Measurements from ENCODE around the gene TAS2R5.
"Not testable (repeated sequence)": the region's sequence is repeated elsewhere in the genome, so short reads cannot be mapped to it uniquely, and the experiment has no call there.

Gene TAS2R5, protein sequence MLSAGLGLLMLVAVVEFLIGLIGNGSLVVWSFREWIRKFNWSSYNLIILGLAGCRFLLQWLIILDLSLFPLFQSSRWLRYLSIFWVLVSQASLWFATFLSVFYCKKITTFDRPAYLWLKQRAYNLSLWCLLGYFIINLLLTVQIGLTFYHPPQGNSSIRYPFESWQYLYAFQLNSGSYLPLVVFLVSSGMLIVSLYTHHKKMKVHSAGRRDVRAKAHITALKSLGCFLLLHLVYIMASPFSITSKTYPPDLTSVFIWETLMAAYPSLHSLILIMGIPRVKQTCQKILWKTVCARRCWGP

DNA sequence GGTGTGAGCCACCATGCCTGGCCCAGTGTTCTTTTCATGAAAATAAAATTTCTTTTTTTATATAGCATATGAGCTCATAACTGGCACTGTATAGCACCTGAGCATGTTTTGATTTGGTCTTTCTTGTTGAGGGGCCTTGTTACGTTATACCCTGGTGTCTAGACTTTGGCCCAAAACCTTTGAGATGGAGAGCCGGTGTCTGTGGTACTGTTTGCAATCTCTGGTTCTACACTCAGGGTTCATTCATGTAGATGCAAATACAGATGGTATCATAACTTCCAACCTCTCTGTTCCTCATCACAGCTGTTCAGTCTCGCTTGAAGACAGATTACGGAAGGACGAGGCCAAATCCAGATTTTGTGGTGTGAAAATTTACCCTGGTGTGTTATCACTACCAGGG, at the start of gene TAS2R5:
TSS of gene TAS2R5 (plus strand) at position 301 of the 400 bp plus-strand sequence. CDS start 145 bp downstream, outside the sequence.
- no peak for DNase-seq

DNA sequence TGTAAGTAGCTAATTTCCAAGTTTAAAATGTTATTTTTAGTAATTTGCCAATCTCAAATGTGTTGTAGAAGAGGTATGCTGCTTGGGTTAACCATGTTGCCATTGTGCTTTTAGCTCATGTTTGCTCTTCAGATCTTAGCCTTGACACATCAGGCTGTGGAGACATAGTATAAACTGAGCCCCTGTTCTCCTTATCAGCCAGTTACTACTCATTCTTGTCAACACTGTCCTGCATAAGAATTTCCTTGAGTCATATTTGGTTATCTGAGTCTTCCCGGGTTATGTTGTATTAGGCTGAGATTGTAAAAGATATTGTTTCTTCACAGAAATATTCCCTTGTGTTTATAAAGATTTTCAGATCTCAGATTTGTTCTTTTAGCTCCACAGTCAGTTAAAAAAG, 47.8 kb upstream of the TAS2R5 start:
- no peak for DNase-seq

DNA sequence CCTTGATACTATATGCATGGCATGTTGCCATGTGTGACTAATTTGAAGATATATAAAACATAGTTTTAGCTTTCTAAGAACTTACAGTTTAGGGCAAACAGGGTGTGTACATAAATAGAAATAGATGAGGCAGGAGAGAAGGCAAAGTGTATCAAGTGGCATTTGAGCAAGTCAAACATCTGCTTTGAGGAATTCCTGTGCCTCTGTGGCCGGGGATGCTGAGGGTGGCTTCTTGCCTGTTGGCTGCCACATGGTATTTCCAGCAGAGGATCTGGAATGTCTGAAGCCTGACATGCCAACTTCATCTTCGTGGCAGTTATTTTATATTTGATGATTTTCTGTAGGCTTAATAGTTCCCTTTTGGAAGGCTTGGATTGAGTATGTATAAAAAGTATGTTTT, 45.9 kb upstream of the TAS2R5 start:
- no peak for DNase-seq

DNA sequence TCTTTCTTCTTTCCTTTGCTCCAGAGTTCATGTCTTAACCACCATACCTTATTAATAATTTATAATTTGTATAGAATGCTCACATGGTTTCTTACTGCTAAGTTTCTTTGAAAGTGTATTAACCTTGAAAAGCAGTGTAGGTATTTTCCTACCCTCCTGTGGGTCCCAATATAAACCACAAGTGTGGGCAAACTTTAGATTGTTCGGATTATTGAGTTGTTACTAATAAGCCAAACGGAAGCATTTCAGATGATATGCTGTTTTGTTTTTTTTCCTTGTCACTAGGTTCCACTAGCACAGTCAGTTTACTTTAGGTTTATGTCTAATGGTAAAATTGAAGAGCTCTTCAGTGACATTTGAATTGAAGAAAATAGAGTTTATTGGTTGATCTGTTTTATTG, 41.6 kb upstream of the TAS2R5 start:
- DNase-seq: no peak

DNA sequence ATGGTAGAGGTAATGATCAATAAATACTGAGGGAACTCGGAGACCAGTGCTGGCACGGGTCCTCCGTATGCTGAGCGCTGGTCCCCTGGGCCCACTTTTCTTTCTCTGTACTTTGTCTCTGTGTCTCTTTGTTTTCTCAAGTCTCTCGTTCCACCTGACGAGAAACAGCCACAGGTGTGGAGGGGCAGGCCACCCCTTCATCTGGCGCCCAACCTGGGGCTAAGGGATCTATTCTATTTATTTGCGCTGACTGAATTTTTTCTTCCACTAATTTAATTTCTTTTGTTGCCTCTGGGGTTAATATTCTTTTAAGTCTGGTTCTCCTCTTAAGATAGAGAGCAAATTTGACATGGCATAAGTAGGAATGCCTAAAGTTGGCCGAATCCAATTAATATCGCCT, 38.1 kb upstream of the TAS2R5 start:
- DNase-seq: not testable (repeated sequence)

DNA sequence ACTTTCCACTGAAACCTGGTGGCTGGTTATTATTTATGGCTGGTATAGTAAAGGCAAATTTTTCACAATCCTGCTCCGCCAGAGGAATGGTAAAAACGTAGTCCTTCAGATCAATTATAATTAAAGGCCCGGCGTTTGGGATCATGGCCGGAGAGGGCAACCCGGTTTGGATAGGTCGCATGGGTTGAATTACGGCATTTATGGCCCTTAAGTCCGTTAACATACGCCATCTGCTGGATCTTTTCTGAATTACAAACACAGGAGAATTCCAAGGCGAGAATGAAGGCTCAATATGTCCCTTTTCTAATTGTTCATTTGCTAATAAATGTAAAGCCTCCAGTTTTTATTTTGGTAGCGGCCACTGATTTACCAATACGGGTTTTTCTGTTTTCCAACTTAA, 37.4 kb upstream of the TAS2R5 start:
- peak; percentile 4 for DNase-seq

DNA sequence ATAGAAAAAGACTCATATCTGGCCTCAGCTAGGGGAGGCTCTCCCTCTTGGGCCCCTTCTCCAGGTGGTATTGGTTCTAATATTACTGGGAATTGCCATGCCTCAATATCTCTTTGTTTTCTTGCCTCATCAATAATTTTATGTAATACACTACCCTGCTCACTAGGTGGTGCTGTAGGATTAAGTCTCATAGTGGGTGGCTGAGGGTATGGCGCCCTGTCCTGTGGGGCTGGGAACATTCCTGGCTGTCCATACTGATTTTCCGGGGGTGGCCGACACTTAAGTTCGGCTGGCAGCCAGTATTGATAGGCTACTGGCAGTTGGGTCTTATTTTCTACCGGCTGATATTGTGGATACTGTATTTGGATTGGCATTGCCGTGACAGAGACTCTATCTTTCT, 35.1 kb upstream of the TAS2R5 start:
- DNase-seq: peak; percentile 21

DNA sequence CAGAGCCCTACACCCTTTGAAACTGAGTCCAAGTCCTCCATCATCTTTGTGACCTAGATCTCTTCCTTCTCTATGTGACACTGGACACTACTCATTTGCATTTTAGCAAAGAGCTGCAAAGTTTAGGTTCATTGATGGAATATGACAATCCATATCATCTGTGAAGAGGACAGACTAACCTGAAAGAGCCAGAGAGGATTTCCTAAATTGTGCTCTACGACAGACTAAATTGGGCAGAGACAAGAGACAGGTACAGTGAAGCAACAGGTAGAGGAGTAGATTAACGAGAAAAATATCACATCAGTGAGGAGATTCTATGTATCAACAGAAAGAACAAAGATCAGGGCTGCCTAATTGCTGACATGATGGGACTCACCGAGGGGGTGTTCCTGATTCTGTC, 26.2 kb upstream of the TAS2R5 start, which contains the start of gene TAS2R3:
TSS of gene TAS2R3 (plus strand) at position 301 of the 400 bp plus-strand sequence. CDS start at position 363, 62 bp downstream.
- DNase-seq: no peak

DNA sequence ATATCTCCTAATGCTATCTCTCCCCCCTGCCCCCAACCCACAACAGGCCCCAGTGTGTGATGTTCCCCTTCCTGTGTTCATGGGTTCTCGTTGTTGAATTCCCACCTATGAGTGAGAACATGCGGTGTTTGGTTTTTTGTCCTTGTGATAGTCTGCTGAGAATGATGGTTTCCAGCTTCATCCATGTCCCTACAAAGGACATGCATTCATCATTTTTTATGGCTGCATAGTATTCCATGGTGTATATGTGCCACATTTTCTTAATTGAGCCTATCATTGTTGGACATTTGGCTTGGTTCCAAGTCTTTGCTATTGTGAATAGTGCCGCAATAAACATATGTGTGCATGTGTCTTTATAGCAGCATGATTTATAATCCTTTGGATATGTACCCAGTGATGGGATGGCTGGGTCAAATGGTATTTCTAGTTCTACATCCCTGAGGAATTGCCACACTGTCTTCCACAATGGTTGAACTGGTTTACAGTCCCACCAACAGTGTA, 19.9 kb upstream of the TAS2R5 start:
- DNase-seq: not testable (repeated sequence)

DNA sequence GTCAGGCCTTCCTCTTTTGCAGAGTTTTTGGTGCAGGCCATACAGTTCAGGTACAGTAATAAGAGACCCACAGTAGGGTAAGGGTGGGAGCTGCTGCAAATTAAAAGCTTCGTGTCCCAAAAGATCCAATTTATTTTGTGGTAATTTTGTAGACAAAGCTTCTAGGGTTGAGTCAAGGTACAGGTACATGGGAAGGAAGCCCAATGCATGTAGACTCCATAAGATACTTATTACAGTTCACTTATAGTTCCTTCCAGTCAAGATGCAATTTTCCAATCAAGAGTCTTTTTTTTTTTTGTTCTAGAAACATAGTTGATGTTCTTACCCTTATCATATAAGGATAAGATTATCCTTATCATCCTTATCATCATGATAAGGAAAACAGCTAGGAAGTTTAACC, 13.6 kb upstream of the TAS2R5 start, which contains the start of gene TAS2R4:
TSS of gene TAS2R4 (plus strand) at position 301 of the 400 bp plus-strand sequence. CDS start 1,815 bp downstream, outside the sequence.
- no peak for DNase-seq

DNA sequence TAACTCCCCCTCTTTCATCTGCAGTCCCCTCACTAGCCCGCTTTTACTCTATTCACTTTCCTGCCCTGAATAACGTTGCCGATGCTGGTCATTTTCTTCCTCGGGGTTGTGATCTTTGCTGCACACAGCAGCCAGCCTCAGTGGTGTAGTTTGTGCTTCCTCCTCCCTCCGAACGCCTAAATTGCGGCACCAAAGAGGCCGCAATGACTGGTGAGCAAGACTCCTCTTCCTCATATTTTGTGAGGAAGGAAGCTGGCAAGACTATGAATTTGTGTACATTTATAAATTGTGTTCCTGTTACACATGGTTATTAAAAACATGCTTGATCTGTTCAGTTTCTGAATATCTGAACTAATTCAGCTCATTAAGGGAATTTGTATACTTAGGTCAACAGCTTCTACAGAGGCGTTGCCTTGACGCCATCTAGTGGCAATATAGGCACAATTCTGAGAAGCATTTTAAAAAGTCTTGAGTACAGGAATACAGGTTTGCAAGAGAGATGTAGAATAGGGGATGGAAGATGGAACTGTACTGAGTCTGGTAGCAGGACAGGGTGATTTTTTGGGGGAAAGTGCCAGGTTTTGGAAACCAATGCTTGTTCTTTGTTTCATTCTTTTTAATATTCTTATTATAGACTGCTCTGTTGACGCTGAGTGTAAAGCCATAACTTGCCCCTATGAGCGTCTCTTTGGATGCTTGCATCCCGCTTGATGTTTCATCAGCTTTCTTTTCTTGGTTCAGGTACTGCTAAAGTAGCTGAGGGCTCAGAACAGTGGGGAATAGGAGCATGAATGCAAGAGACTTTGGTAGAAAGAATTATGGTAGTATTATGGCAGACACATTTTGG, 4.1 kb upstream of the TAS2R5 start:
- peak; percentile 50 for DNase-seq

DNA sequence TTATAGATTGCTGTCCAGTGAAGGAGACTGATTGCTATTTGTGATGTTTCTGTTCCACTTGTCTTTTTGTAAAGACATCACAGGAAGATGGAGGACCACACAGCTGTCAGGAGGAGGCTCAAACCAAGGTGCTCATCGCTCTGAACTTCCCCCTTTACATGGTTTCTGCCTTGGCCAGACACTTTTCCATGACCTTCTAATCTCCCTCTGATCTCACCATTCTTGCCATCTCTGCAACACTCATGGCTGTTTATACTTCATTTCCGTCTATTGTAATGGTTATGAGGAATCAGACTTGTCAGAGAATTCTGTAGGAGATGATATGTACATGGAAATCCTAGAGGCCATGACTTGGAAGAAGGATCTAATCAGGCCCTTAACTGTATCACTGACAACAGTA, 1.7 kb upstream of the TAS2R5 start:
- no peak for DNase-seq

DNA sequence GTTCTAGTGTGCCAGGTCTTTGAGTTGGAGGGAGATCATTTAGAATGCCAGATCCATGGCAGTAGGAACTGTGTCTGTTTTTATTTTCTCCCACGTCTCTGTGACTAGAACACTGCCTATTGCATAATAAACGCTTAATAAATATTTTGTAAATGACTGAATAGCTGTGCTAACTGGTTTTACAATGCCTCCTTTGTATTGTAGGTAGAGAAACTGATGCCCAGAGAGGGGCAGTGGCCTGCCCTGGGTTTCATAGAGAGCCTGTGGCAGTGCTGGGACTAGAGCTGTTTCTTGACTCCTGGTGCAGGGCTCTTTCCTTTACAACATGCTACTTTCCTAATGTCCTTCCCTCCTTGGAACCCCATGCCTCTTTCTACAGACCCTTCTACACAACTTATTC, 2.5 kb downstream of the TAS2R5 start:
- DNase-seq: no peak

DNA sequence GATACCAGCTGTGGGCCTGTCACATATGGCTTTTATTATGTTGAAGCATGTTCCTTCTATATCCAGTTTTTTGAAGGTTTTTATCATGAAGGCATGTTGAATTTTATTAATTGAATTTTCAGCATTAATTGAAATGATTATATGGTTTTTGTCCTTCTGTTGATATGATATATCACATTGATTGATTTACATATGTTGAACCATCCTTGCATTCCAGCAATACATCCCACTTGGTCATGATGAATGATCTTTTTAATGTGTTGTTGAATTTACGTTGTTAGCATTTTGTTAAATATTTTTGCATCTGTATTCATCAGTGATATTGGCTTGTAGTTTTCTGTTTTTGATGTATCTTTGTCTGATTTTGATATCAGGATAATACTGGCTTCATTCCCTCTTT, 30.1 kb downstream of the TAS2R5 start:
- no peak for DNase-seq

DNA sequence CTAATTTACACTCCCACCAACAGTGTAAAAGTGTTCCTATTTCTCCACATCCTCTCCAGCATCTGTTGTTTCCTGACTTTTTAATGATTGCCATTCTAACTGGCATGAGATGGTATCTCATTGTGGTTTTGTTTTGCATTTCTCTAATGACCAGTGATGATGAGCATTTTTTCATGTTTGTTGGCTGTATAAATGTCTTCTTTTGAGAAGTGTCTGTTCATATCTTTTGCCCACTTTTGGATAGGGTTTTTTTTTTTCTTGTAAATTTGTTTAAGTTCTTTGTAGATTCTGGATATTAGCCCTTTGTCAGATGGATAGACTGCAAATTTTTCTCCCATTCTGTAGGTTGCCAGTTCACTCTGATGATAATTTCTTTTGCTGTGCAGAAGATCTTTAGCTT, 32.4 kb downstream of the TAS2R5 start:
- not testable (repeated sequence) for DNase-seq

DNA sequence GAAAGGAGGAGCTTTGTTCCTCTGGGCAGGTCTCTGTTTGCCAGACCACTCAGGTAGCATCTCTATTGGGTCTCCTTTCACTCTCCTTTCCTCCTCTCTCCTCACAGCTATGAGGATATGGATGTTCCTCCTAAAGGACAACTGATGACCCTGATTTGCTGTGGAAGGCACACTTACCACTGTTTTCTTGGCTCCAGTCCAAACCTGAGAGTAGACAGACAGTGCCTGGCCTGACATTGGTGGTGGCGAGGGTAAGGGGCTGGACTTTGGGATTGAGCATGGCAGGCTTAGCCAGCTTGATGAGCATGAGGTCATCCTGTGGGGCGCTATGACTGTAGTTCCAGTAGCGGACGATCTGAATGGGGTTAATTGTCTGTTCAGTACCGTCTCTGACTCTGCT, 47.7 kb downstream of the TAS2R5 start:
- DNase-seq: no peak

DNA sequence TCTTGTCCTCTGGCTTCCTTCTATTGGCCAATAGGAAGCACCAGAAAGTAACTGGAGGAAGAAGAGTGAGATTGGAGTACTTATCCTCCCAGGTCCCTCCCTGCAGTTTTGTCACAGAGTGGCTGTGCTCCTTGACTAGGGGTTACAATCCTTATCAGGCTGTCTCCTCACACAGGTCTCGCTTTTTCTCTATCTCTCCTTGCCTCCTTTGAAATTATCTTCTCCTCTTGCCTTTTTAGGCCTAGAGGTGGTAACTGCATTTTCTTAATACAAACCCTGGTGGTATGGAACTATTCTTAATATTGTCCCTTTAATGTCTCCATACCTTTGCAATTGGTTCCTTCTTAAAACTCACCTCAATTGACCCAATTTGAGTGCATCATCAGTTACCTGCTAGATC, 48.6 kb downstream of the TAS2R5 start:
- no peak for DNase-seq

DNA sequence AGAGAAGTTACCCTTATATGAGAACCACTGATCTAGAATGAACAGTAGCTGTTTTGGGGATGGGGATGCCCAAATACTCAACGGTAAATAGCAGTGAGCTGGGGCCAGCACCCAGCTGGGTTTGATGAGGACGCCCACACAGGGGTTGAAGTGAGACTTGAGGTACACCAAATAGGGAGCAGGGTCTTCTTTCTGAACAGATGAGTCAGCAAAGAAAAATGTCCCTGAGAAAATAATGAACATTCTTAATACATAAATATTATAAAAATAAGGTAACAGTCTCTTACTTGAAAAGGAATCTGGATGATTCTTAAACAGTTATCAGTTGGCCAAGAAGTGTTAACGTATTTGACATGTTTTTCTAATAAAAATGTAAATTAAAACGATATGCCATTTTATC, 49.2 kb downstream of the TAS2R5 start:
- no peak for DNase-seq

DNA sequence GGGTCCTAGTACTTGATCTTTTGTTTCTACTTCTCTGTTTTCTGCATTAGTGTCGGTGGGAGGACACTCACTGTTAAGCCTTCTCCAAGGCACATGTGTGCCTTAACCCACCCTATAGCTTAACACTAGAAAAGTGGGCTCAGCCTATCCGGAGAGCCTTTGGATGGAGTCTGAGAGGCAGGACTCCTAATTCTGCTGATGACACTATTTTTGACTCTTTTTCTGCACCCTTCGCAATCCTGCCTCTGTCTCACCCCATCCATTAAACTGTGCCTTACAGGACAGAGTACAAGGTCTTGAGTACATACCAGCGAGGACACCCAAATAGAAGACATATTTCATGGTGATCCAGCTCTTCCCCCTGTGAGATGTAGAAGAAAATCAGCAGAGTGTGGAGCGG, 50.7 kb downstream of the TAS2R5 start:
- no peak for DNase-seq

Data from CD4-positive, alpha-beta T cell treated with Interleukin-21 for 1 hour (primary cell).